ENCODE measurements around the gene HLA-DOA. TPM values are rescaled to one million over a fixed set of nuclear protein-coding genes. Genes with fewer than 3 reads are reported as not detected.

The HLA-DOA gene
- total RNA-seq, 1 donor from 2014 or later = 1.5 TPM

- intact Hi-C loops (cut with DNase I) = loop anchor here (5.0 to 10.0 kb wide), 4 partner anchors 133 to 996 kb away; partner anchors contain the start of genes DXO, HSD17B8, RXRB and SLC39A7
- DNase-seq (ENCODE audit: missing footprints) (peak; percentile 94), ATAC-seq (peak; percentile 55)
Measured at GRCh38 chr6:32970413-32971241, 38.8 kb downstream of the HLA-DOA start.

GRCh38 chr6:32969685-32970412 is 39.5 kb downstream of the HLA-DOA start:
- DNase-seq (ENCODE audit: missing footprints) (peak; percentile 76), ATAC-seq (peak; percentile 9)
- intact Hi-C loops (cut with DNase I) = loop anchor here (5.0 to 10.0 kb wide), 5 partner anchors 38 to 995 kb away; partner anchors contain the start of genes DXO, HSD17B8, RXRB and SLC39A7

- peak; percentile 33 for ATAC-seq
- peak; percentile 80 for DNase-seq (ENCODE audit: missing footprints)
- intact Hi-C loops (cut with DNase I) = loop anchor here (5.0 kb wide), 1 partner anchor 37 kb away; no protein-coding TSS in a partner anchor
Measured at GRCh38 chr6:32968867-32969684, 40.3 kb downstream of the HLA-DOA start.

- DNase-seq (ENCODE audit: missing footprints) (peak; percentile 97), ATAC-seq (peak; percentile 74)
- intact Hi-C loops (cut with DNase I) = loop anchor here (5.0 kb wide), 1 partner anchor 36 kb away; no protein-coding TSS in a partner anchor
Measured at GRCh38 chr6:32968093-32968866, 41.1 kb downstream of the HLA-DOA start, which contains the start of gene BRD2. TSS of gene BRD2 (plus strand) at chr6:32968594. CDS start at chr6:32972899, 4,305 bp downstream.

GRCh38 chr6:32967151-32968091 is 42.0 kb downstream of the HLA-DOA start:
- no peak for ATAC-seq
- intact Hi-C loops (cut with DNase I) = loop anchor here (5.0 kb wide), 1 partner anchor 35 kb away; no protein-coding TSS in a partner anchor
- DNase-seq (ENCODE audit: missing footprints) = no peak

GRCh38 chr6:32964776-32965175 is 44.6 kb downstream of the HLA-DOA start:
- intact Hi-C loops (cut with DNase I) = loop anchor here (5.0 kb wide), 1 partner anchor 32 kb away; no protein-coding TSS in a partner anchor
- no peak for DNase-seq (ENCODE audit: missing footprints)
- ATAC-seq = no peak

- ATAC-seq (no peak), DNase-seq (ENCODE audit: missing footprints) (no peak)
- intact Hi-C loops (cut with DNase I) = no loop called here
Measured at GRCh38 chr6:32963866-32964265, 45.5 kb downstream of the HLA-DOA start.

GRCh38 chr6:32962213-32962826 is 47.1 kb downstream of the HLA-DOA start:
- DNase-seq (ENCODE audit: missing footprints) (no peak), ATAC-seq (no peak)
- intact Hi-C loops (cut with DNase I) = no loop called here

- intact Hi-C loops (cut with DNase I) = no loop called here
- ATAC-seq (no peak), DNase-seq (ENCODE audit: missing footprints) (no peak)
Measured at GRCh38 chr6:32960563-32960962, 48.8 kb downstream of the HLA-DOA start.

- no peak for ATAC-seq
- intact Hi-C loops (cut with DNase I) = no loop called here
- DNase-seq (ENCODE audit: missing footprints) = no peak
Measured at GRCh38 chr6:32956176-32956575, 53.2 kb downstream of the HLA-DOA start.

- DNase-seq (ENCODE audit: missing footprints) (no peak), ATAC-seq (no peak)
- intact Hi-C loops (cut with DNase I) = no loop called here
Measured at GRCh38 chr6:32954986-32955802, 54.2 kb downstream of the HLA-DOA start.

- DNase-seq (ENCODE audit: missing footprints) (no peak), ATAC-seq (no peak)
- intact Hi-C loops (cut with DNase I) = no loop called here
Measured at GRCh38 chr6:32954267-32954666, 55.1 kb downstream of the HLA-DOA start.
